ENCODE data around the gene SORD.

Gene SORD

GRCh38 chr15:45113380-45113990 is 90.5 kb downstream of the SORD start:
- peaks cover 3% of the 10 kb centered on the region; the same call in 1 of the 2 replicates for H3K4me1 ChIP-seq (ENCODE audit: insufficient read depth, low read length)
- H3K27me3 ChIP-seq (ENCODE audit: insufficient read depth, low read length, poor library complexity): no peaks in the 10 kb centered on the region
- H3K79me2 ChIP-seq (ENCODE audit: insufficient read depth, low read length): no peaks in the 10 kb centered on the region
- H3K4me3 ChIP-seq (ENCODE audit: low read depth in 1 of 2, low read length in 2 of 2): no peak overlapping the region
- no peak overlapping the region for H2AFZ ChIP-seq (ENCODE audit: low read depth, low read length)
- H3K9ac ChIP-seq (ENCODE audit: low read depth, low read length): no peak overlapping the region
- ATAC-seq (ENCODE audit: insufficient read depth, low read depth): no peak
- TF ChIP-seq EZH2 (IDR thresholded peaks at IDR 0.05; ENCODE audit: borderline replicate concordance, low read depth, low read length, severe bottlenecking) (no peak), CTCF (IDR thresholded peaks at IDR 0.05; ENCODE audit: borderline replicate concordance, extremely low read depth, low read length, poor library complexity, severe bottlenecking) (no peak)
- no peak overlapping the region for H3K27ac ChIP-seq (ENCODE audit: low read length)
- no peaks in the 10 kb centered on the region for H3K36me3 ChIP-seq (ENCODE audit: insufficient read depth, low read length)
- no peaks in the 10 kb centered on the region for H4K20me1 ChIP-seq (ENCODE audit: insufficient read depth, low read length)
- no peak overlapping the region for H3K4me2 ChIP-seq (ENCODE audit: insufficient read depth, low read length)
- H3K9me3 ChIP-seq (ENCODE audit: insufficient read depth, low read length, severe bottlenecking): no peaks in the 10 kb centered on the region
- DNase-seq: no peak

- Histone ChIP-seq H3K27ac (ENCODE audit: low read length) (no peak within 1 kb of the TSS), H3K79me2 (ENCODE audit: insufficient read depth, low read length) (no peaks in the 10 kb centered on the region), H3K4me2 (ENCODE audit: insufficient read depth, low read length) (no peak within 1 kb of the TSS), H4K20me1 (ENCODE audit: insufficient read depth, low read length) (no peaks in the 10 kb centered on the region), H3K4me1 (ENCODE audit: insufficient read depth, low read length) (peaks cover 3% of the 10 kb centered on the region; the same call in 1 of the 2 replicates), H2AFZ (ENCODE audit: low read depth, low read length) (no peak within 1 kb of the TSS), H3K27me3 (ENCODE audit: insufficient read depth, low read length, poor library complexity) (no peaks in the 10 kb centered on the region), H3K4me3 (ENCODE audit: low read depth in 1 of 2, low read length in 2 of 2) (no peak within 1 kb of the TSS), H3K9me3 (ENCODE audit: insufficient read depth, low read length, severe bottlenecking) (no peaks in the 10 kb centered on the region), H3K36me3 (ENCODE audit: insufficient read depth, low read length) (no peaks in the 10 kb centered on the region), H3K9ac (ENCODE audit: low read depth, low read length) (no peak within 1 kb of the TSS)
- ATAC-seq (ENCODE audit: insufficient read depth, low read depth): no peak
- no peak for DNase-seq
- TF ChIP-seq CTCF (IDR thresholded peaks at IDR 0.05; ENCODE audit: borderline replicate concordance, extremely low read depth, low read length, poor library complexity, severe bottlenecking): no peak
- no peak for TF ChIP-seq EZH2 (IDR thresholded peaks at IDR 0.05; ENCODE audit: borderline replicate concordance, low read depth, low read length, severe bottlenecking)
These were observed 91.2 kb downstream of the SORD start, which contains the start of the genes DUOX2 and DUOXA2 for GRCh38 chr15:45114076-45114750. Gene DUOX2, minus strand, starts transcription at chr15:45114172. Its CDS starts 761 bp downstream, at chr15:45113411. Gene DUOXA2, plus strand, starts transcription at chr15:45114326. Its CDS starts 280 bp downstream, at chr15:45114606.

- H4K20me1 ChIP-seq (ENCODE audit: insufficient read depth, low read length): no peaks in the 10 kb centered on the region
- H3K4me1 ChIP-seq (ENCODE audit: insufficient read depth, low read length): peaks cover 3% of the 10 kb centered on the region; the same call in 1 of the 2 replicates
- TF ChIP-seq CTCF (IDR thresholded peaks at IDR 0.05; ENCODE audit: borderline replicate concordance, extremely low read depth, low read length, poor library complexity, severe bottlenecking) (no peak), EZH2 (IDR thresholded peaks at IDR 0.05; ENCODE audit: borderline replicate concordance, low read depth, low read length, severe bottlenecking) (no peak)
- no peak overlapping the region for H3K4me2 ChIP-seq (ENCODE audit: insufficient read depth, low read length)
- no peak for DNase-seq
- H3K27ac ChIP-seq (ENCODE audit: low read length): no peak overlapping the region
- H3K9ac ChIP-seq (ENCODE audit: low read depth, low read length): no peak overlapping the region
- H2AFZ ChIP-seq (ENCODE audit: low read depth, low read length): no peak overlapping the region
- no peaks in the 10 kb centered on the region for H3K36me3 ChIP-seq (ENCODE audit: insufficient read depth, low read length)
- H3K27me3 ChIP-seq (ENCODE audit: insufficient read depth, low read length, poor library complexity): no peaks in the 10 kb centered on the region
- no peak overlapping the region for H3K4me3 ChIP-seq (ENCODE audit: low read depth in 1 of 2, low read length in 2 of 2)
- ATAC-seq (ENCODE audit: insufficient read depth, low read depth): no peak
- no peaks in the 10 kb centered on the region for H3K79me2 ChIP-seq (ENCODE audit: insufficient read depth, low read length)
- no peaks in the 10 kb centered on the region for H3K9me3 ChIP-seq (ENCODE audit: insufficient read depth, low read length, severe bottlenecking)
These were observed 91.7 kb downstream of the SORD start for GRCh38 chr15:45114751-45115085.
